GM19240 (cell line): Measurements from ENCODE around the gene TEC.

Experiments used
- DNase-seq: peaks from one replicate; pipeline ENCODE4 v3.0.0; 2011; ENCODE audit warnings: low spot score; ENCODE audit not compliant: insufficient read length

TEC gene

DNA sequence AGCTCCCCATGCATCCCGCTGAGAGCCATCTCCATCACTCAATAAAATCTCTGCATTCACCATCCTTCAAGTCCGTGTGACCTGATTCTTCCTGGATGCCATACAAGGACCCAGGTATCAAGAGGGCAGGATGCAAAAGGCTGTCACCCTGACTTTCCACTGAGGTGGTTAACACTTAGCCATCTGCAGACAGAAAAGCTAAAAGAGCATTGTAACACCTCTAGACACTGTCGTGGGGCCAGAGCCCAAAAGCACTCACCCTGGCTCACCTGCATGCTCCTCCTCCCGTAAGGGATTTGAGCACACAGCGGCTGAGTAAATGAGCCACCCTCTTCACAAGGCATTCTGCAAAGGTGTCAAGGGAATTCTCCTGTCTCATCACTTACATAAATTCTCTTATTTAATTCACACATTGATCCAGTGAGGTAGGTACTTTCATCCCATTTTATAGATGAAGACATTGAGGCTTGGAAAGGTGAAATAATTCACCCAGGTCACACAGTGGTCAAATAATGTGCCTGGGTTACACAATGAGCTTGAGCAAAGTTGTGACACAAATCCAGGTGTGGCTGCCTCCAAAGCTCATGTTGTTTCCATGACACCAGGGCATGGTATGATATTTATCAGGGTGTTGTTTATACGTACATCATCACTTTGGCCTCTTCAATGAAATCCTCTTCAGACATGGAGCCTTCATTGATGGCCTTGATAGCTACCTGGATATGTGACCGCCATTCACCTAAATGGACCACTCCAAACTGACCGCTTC is 183.6 kb downstream of the TEC start:
- DNase-seq = no peak
